Common myeloid progenitor, CD34-positive (primary cell): ENCODE results near the gene CYP21A2.
"Not testable (repeated sequence)": the region's sequence is repeated elsewhere in the genome, so short reads cannot be mapped to it uniquely, and the experiment has no call there.

Experiments used
- CTCF ChIA-PET: fragments of 350-600 bp; sonication (Branson Sonifier 250); formaldehyde crosslinking; loops from one replicate; lab custom pipeline; 2021; ENCODE audit warnings: antibody characterized with exemption; lab: Charles Lee
- POLR2A ChIA-PET: fragments of 350-600 bp; sonication (Branson Sonifier 250); formaldehyde crosslinking; loops from one replicate; lab custom pipeline; 2021; ENCODE audit warnings: antibody characterized with exemption; lab: Charles Lee
- DNase-seq, 3 donors: peaks; one replicate each; pipeline versions ENCODE4 v3.0.0 to v3.0.0-alpha.2; 2013
- H3K27ac ChIP-seq, 2 experiments: 1 replicate in 1 of 2; 2 replicates in 1 of 2; pipeline ENCODE4 v1.7.0; 2013; ENCODE audit warnings: inconsistent platforms in 2 of 2, low read length in 2 of 2, mild to moderate bottlenecking in 2 of 2, low read depth in 1 of 2, moderate library complexity in 1 of 2; ENCODE audit not compliant: severe bottlenecking in 2 of 2, insufficient read depth in 1 of 2, poor library complexity in 1 of 2
- H3K27me3 ChIP-seq, 5 experiments: replicated peaks in 2 of 5; 1 replicate in 3 of 5; 2 replicates in 2 of 5; pipeline versions ENCODE4 v1.6.1 to v1.7.0; 2013; ENCODE audit warnings: low read length in 4 of 5, mild to moderate bottlenecking in 2 of 5, moderate library complexity in 2 of 5, inconsistent platforms in 1 of 5; ENCODE audit not compliant: insufficient read depth in 5 of 5, control insufficient read depth in 4 of 5
- H3K36me3 ChIP-seq, 4 experiments: 1 replicate in 2 of 4; 2 replicates in 2 of 4; pipeline versions ENCODE4 v1.6.1 to v1.7.0; 2013; ENCODE audit warnings: low read length in 3 of 4, control low read depth in 1 of 4, mild to moderate bottlenecking in 1 of 4; ENCODE audit not compliant: control insufficient read depth in 4 of 4, insufficient read depth in 4 of 4
- H3K4me1 ChIP-seq, 4 experiments: 1 replicate in 3 of 4; 2 replicates in 1 of 4; pipeline versions ENCODE4 v1.6.1 to v1.7.1; 2013; ENCODE audit warnings: low read length in 3 of 4, mild to moderate bottlenecking in 3 of 4, control low read depth in 1 of 4, inconsistent platforms in 1 of 4, moderate library complexity in 1 of 4; ENCODE audit not compliant: control insufficient read depth in 4 of 4, insufficient read depth in 4 of 4; ENCODE audit errors: control extremely low read depth in 1 of 4
- H3K4me3 ChIP-seq, 7 experiments: 1 replicate in 4 of 7; 2 replicates in 3 of 7; pipeline versions ENCODE4 v1.5.1 to v1.7.0; 2013; ENCODE audit warnings: mild to moderate bottlenecking in 7 of 7, low read length in 6 of 7, moderate library complexity in 6 of 7, inconsistent platforms in 2 of 7, low read depth in 2 of 7, control low read depth in 1 of 7; ENCODE audit not compliant: insufficient read depth in 4 of 7, control insufficient read depth in 1 of 7; ENCODE audit errors: extremely low read depth in 1 of 7
- H3K9me3 ChIP-seq, 5 experiments: 1 replicate in 4 of 5; 2 replicates in 1 of 5; pipeline versions ENCODE4 v1.6.1 to v1.7.1; 2013; ENCODE audit warnings: low read length in 4 of 5, mild to moderate bottlenecking in 2 of 5, inconsistent platforms in 1 of 5, low read depth in 1 of 5, moderate library complexity in 1 of 5; ENCODE audit not compliant: control insufficient read depth in 4 of 5, insufficient read depth in 2 of 5; ENCODE audit errors: control extremely low read depth in 1 of 5
- WGBS: methylation state at CpG from one replicate; pipeline ENCODE4 v1.1.5; 2013; ENCODE audit not compliant: insufficient coverage; 5-methylcytosine and 5-hydroxymethylcytosine counted together

CYP21A2 gene

GRCh38 chr6:32047855-32048766 lies 9.9 kb downstream of the CYP21A2 start:
- H3K36me3 ChIP-seq = no peaks in the 10 kb centered on the region
- WGBS = 52% methylated on average over 42 of the region's 42 CpGs
- peak overlapping the region in 1 of 7 experiments; percentile 48 for H3K4me3 ChIP-seq
- H3K27me3 ChIP-seq = no peaks in the 10 kb centered on the region
- no peak overlapping the region for H3K27ac ChIP-seq
- DNase-seq = peak; percentile 42 to 63 (median 55)
- H3K9me3 ChIP-seq = no peaks in the 10 kb centered on the region
- POLR2A ChIA-PET = no interaction called here
- CTCF ChIA-PET = interaction anchor here (1.2 to 1.8 kb wide), 4 partner anchors 10 to 397 kb away, joined by 3 to 6 read pairs (median 4); no protein-coding TSS in a partner anchor
- peaks cover 0 to 6% (median under 1%) of the 10 kb centered on the region in 4 experiments for H3K4me1 ChIP-seq

GRCh38 chr6:32049149-32049548 lies 10.9 kb downstream of the CYP21A2 start:
- CTCF ChIA-PET = interaction anchor here (1.7 to 1.8 kb wide), 2 partner anchors 9 to 33 kb away, joined by 3 to 6 read pairs; no protein-coding TSS in a partner anchor
- POLR2A ChIA-PET, H3K4me1 ChIP-seq, H3K9me3 ChIP-seq, H3K27me3 ChIP-seq, H3K4me3 ChIP-seq, H3K36me3 ChIP-seq, H3K27ac ChIP-seq, DNase-seq: not testable (repeated sequence)
- WGBS = 99% methylated on average over 15 of the region's 21 CpGs

GRCh38 chr6:32049736-32050135 lies 11.5 kb downstream of the CYP21A2 start:
- WGBS = 100% methylated on average over 1 of the region's 11 CpGs
- H3K27me3 ChIP-seq, POLR2A ChIA-PET: not testable (repeated sequence)

GRCh38 chr6:32050562-32050961 lies 12.3 kb downstream of the CYP21A2 start:
- Histone ChIP-seq H3K4me1 (peaks cover 0 to 6% (median under 1%) of the 10 kb centered on the region in 4 experiments), H3K27me3 (no peaks in the 10 kb centered on the region), H3K9me3 (no peaks in the 10 kb centered on the region), H3K36me3 (no peaks in the 10 kb centered on the region), H3K27ac (no peak overlapping the region), H3K4me3 (no peak overlapping the region)
- ChIA-PET POLR2A (no interaction called here), CTCF (no interaction called here)
- DNase-seq = no peak
- 96% methylated on average over 4 of the region's 5 CpGs for WGBS

More at GRCh38 chr6:32049736-32050135, 11.5 kb downstream of the CYP21A2 start:
- H3K4me3 ChIP-seq, H3K9me3 ChIP-seq, H3K36me3 ChIP-seq, H3K27ac ChIP-seq, H3K4me1 ChIP-seq, CTCF ChIA-PET, DNase-seq: not testable (repeated sequence)

- H3K27ac ChIP-seq, H3K36me3 ChIP-seq, H3K4me3 ChIP-seq, H3K27me3 ChIP-seq, H3K9me3 ChIP-seq, H3K4me1 ChIP-seq, DNase-seq: not testable (repeated sequence)
- 96% methylated on average over 20 of the region's 20 CpGs for WGBS
- ChIA-PET CTCF (interaction anchor here (0.5 to 1.1 kb wide), 3 partner anchors 41 to 1040 kb away, joined by 3 to 4 read pairs (median 3); no protein-coding TSS in a partner anchor), POLR2A (interaction anchor here (0.6 kb wide), 1 partner anchor 1484 kb away, joined by 3 read pairs; no protein-coding TSS in a partner anchor)
Observed at GRCh38 chr6:32052626-32053025, 14.4 kb downstream of the CYP21A2 start.

DNA sequence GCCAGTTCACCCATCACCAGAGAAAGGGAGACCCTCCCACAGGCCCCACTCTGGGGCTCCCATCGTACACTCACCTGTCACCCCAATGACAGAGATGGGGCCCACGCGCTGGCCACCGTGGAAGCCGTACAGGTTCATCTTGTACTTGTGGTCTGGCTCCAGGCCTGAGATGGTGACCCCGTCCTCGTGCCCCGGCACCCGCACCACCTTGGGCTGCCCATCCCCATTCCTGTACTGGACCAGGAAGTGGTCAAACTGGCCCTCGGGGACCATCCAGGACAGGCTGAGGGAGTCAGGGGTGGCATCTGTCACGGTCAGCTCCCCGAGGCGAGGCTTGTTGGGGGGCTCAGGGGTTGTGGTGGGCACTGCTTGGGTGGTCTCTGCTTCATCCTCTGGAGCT lies 15.1 kb downstream of the CYP21A2 start:
- H3K36me3 ChIP-seq, H3K27me3 ChIP-seq, H3K27ac ChIP-seq, H3K4me3 ChIP-seq, H3K4me1 ChIP-seq, H3K9me3 ChIP-seq, DNase-seq: not testable (repeated sequence)
- CTCF ChIA-PET = interaction anchor here (0.7 to 1.1 kb wide), 2 partner anchors 40 to 92 kb away, joined by 3 to 4 read pairs; no protein-coding TSS in a partner anchor
- POLR2A ChIA-PET = interaction anchor here (0.6 kb wide), 1 partner anchor 1484 kb away, joined by 3 read pairs; no protein-coding TSS in a partner anchor
- 95% methylated on average over 11 of the region's 13 CpGs for WGBS

DNA sequence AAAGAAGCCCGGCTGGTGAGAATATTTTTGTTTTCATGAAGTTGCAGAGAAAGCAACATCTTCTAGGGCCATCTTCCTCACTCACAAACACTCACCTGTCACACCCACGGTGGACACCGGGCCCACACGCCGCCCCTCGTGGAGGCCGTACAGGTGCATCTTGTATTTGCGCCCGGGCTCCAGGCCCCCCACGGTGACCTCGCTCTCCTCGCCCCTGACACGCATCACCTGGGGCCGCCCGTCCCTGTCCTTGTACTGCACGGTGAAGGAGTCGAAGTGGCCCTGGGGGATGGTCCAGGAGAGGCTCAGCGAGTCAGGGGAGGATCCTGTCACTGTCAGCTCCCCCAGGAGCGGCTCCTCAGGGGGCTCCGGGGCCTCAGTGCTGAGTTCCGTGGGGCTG lies 17.5 kb downstream of the CYP21A2 start:
- H3K27me3 ChIP-seq, H3K27ac ChIP-seq, POLR2A ChIA-PET, H3K9me3 ChIP-seq, H3K4me3 ChIP-seq, H3K36me3 ChIP-seq, CTCF ChIA-PET, H3K4me1 ChIP-seq, DNase-seq: not testable (repeated sequence)
- 98% methylated on average over 8 of the region's 21 CpGs for WGBS
